ENCODE data around the gene TMEM156. TPM values are rescaled to one million over a fixed set of nuclear protein-coding genes. Genes with fewer than 3 reads are reported as not detected.

TMEM156 gene, protein sequence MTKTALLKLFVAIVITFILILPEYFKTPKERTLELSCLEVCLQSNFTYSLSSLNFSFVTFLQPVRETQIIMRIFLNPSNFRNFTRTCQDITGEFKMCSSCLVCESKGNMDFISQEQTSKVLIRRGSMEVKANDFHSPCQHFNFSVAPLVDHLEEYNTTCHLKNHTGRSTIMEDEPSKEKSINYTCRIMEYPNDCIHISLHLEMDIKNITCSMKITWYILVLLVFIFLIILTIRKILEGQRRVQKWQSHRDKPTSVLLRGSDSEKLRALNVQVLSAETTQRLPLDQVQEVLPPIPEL
- not detected in 2 replicates for total RNA-seq (ENCODE audit: low replicate concordance)

DNA sequence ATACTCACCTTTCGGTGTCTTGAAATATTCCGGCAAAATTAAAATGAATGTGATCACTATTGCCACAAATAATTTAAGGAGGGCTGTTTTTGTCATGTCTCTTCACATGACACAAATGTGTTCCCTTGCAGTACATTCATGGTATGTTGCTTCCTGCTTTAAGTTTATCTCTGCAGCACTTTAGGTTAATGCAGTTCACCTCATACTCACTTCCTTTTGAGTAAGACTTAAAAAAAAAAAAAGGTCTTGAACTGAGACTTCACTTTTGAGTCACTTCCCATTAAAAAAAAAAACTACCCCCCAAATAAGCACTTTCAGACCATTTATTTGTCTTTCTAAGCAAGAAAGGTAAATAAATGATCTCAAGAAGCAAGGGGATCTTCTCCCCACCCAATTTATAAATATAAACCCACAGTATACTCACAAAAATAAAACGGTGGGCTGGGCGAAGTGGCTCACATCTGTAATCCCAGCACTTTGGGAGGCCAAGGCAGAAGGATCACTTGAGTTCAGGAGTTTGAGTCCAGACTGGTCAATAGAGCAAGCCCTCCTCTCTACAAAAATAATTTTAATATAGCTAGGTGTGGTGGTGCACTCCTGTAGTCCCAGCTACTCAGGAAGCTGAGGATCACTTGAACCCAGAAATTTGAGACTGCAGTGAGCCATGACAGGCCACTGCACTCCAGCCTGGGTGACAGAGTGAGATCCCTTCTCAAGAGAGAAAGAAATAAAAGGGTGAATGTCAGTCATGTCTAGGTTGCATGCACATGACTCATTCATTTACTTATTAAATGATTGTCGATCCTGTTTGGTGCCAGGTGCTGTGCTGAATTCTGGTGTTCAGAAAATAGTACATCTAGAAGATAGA is at the start of gene TMEM156:
Gene TMEM156 (minus strand): TSS at position 192 of the 868 bp plus-strand sequence. CDS start 96 bp downstream, at position 96.
- Mint-ChIP-seq H3K27ac (no peak within 1 kb of the TSS), H3K4me3 (no peak within 1 kb of the TSS), H3K36me3 (no peaks in the 10 kb centered on the region), H3K9me3 (no peaks in the 10 kb centered on the region), H3K27me3 (ENCODE audit: insufficient read depth, low read depth) (peaks cover 3% of the 10 kb centered on the region), H3K4me1 (peaks cover 2% of the 10 kb centered on the region)
- Histone ChIP-seq H3K79me2 (ENCODE audit: low read depth) (no peaks in the 10 kb centered on the region), H3F3A (ENCODE audit: low read depth) (no peaks in the 10 kb centered on the region), H2AFZ (replicated peaks) (no peak within 1 kb of the TSS), H4K20me1 (ENCODE audit: low read depth) (no peaks in the 10 kb centered on the region), H3K4me2 (no peak within 1 kb of the TSS), H3K4me1 (peaks cover 1% of the 10 kb centered on the region), H3K27me3 (no peaks in the 10 kb centered on the region), H3K9ac (no peak within 1 kb of the TSS), H3K27ac (no peak within 1 kb of the TSS), H3K9me3 (ENCODE audit: low read depth) (no peaks in the 10 kb centered on the region), H3K4me3 (no peak within 1 kb of the TSS), H3K36me3 (no peaks in the 10 kb centered on the region)
- no peak for DNase-seq (ENCODE audit: low spot score)
- TF ChIP-seq EZH2 (IDR thresholded peaks at IDR 0.05) (no peak), EZH2phosphoT487 (IDR thresholded peaks at IDR 0.05) (no peak)
- TF ChIP-seq, protein P1, sequence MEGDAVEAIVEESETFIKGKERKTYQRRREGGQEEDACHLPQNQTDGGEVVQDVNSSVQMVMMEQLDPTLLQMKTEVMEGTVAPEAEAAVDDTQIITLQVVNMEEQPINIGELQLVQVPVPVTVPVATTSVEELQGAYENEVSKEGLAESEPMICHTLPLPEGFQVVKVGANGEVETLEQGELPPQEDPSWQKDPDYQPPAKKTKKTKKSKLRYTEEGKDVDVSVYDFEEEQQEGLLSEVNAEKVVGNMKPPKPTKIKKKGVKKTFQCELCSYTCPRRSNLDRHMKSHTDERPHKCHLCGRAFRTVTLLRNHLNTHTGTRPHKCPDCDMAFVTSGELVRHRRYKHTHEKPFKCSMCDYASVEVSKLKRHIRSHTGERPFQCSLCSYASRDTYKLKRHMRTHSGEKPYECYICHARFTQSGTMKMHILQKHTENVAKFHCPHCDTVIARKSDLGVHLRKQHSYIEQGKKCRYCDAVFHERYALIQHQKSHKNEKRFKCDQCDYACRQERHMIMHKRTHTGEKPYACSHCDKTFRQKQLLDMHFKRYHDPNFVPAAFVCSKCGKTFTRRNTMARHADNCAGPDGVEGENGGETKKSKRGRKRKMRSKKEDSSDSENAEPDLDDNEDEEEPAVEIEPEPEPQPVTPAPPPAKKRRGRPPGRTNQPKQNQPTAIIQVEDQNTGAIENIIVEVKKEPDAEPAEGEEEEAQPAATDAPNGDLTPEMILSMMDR (IDR thresholded peaks at IDR 0.05) = no peak

DNA sequence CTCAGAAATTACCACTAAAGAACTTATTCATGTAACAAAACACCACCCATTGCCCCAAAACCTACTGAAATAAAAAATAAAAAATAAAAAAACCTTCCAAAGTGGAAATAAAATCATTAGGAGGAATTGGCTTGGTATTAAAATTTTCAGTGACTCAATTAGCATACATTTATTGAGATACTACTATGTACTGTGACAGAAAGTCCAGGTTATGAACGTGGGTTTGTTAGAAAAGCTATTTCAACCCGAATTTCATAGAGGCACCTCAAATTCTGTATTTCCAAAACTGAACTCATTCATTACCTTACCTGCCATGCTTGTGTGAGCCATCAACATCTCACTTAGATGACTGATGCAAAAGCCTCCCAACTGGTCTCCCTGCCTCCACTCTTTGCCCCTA is 46.6 kb upstream of the TMEM156 start:
- TF ChIP-seq, protein P1 (IDR thresholded peaks at IDR 0.05) = no peak
- no peak for TF ChIP-seq EZH2phosphoT487 (IDR thresholded peaks at IDR 0.05)
- no peak for TF ChIP-seq EZH2 (IDR thresholded peaks at IDR 0.05)
- Histone ChIP-seq H3K36me3 (no peaks in the 10 kb centered on the region), H3K27me3 (no peaks in the 10 kb centered on the region), H3K27ac (no peak overlapping the region), H3K4me2 (no peak overlapping the region), H3K9ac (no peak overlapping the region), H3F3A (ENCODE audit: low read depth) (no peaks in the 10 kb centered on the region), H4K20me1 (ENCODE audit: low read depth) (no peaks in the 10 kb centered on the region), H3K4me1 (no peaks in the 10 kb centered on the region), H3K79me2 (ENCODE audit: low read depth) (no peaks in the 10 kb centered on the region), H2AFZ (replicated peaks) (no peak overlapping the region), H3K9me3 (ENCODE audit: low read depth) (no peaks in the 10 kb centered on the region), H3K4me3 (no peak overlapping the region)
- H3K27me3 Mint-ChIP-seq (ENCODE audit: insufficient read depth, low read depth) = no peaks in the 10 kb centered on the region
- DNase-seq (ENCODE audit: low spot score) = no peak
- H3K36me3 Mint-ChIP-seq = peaks cover 28% of the 10 kb centered on the region
- H3K27ac Mint-ChIP-seq = no peak overlapping the region
- H3K4me3 Mint-ChIP-seq = no peak overlapping the region
- no peaks in the 10 kb centered on the region for H3K4me1 Mint-ChIP-seq
- no peaks in the 10 kb centered on the region for H3K9me3 Mint-ChIP-seq

DNA sequence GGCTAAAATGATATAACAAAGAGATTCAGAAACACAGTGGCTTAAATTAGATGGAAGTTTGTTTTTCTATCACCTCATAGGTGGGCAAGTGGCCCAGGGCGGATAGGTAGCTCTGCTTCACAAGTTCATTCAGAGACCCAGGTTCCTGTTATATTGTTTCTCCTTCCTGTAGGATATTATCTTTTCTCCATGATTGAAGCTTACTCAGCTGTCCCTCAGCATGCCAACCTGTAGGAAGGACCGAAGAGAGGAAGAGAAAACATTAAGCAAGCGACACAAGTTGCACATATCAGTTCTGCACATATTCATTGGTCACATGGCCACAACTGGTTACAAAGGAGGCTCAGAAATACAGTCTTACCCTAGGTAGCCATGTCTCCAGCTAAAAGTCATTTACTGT is 36.7 kb upstream of the TMEM156 start:
- H3K27ac ChIP-seq = no peak overlapping the region
- Mint-ChIP-seq H3K27ac (no peak overlapping the region), H3K4me1 (no peaks in the 10 kb centered on the region), H3K27me3 (ENCODE audit: insufficient read depth, low read depth) (no peaks in the 10 kb centered on the region), H3K9me3 (no peaks in the 10 kb centered on the region), H3K4me3 (no peak overlapping the region), H3K36me3 (peaks cover 4% of the 10 kb centered on the region)
- TF ChIP-seq, protein P1 (IDR thresholded peaks at IDR 0.05) = no peak
- TF ChIP-seq EZH2phosphoT487 (IDR thresholded peaks at IDR 0.05) (no peak), EZH2 (IDR thresholded peaks at IDR 0.05) (no peak)
- no peaks in the 10 kb centered on the region for H3K4me1 ChIP-seq
- no peaks in the 10 kb centered on the region for H3F3A ChIP-seq (ENCODE audit: low read depth)
- H4K20me1 ChIP-seq (ENCODE audit: low read depth) = peaks cover 25% of the 10 kb centered on the region
- peaks cover 53% of the 10 kb centered on the region for H3K79me2 ChIP-seq (ENCODE audit: low read depth)
- no peak overlapping the region for H3K4me2 ChIP-seq
- no peaks in the 10 kb centered on the region for H3K9me3 ChIP-seq (ENCODE audit: low read depth)
- H3K27me3 ChIP-seq = no peaks in the 10 kb centered on the region
- no peak for DNase-seq (ENCODE audit: low spot score)
- H2AFZ ChIP-seq (replicated peaks) = no peak overlapping the region
- no peak overlapping the region for H3K9ac ChIP-seq
- no peaks in the 10 kb centered on the region for H3K36me3 ChIP-seq
- H3K4me3 ChIP-seq = no peak overlapping the region
